ENCODE measurements around the gene COL25A1.

COL25A1 gene

DNA sequence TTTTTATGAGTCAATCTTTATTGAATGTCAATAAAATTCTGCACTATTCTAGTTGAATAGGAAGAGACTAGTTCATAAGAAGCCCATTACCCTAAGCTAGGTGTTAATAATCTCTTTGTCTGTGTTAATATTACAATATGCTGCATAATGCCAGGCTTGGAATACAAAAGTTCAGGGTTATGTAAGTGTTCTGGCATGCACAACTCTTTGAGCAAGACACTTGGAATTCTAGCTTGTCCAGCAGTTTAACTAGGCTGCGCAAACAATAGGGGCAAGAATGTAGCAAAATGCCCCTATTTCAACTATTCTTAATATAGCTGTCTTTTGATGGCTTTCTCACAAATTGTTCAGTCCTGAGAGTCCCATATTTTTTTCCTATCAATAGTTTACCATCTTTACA, 508.3 kb downstream of the COL25A1 start:
- no peak for DNase-seq

DNA sequence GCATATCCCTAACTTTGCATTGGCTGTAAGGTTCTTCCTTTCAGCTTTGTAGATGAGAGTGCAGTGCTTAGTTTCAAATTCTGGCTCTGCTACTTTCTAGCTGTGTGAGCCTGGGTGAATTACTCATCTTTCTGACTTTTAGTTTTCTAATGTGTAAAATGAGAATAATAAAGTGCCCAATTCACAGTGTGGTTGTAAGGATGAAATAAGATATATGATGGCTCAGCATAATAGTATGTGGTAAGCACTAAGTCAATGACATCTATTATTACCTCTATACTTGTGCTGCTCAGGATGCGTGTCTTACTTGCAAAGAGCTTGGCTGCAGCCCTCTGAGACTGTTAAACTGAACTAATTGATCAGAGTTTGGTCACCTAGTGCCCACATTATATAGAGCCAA, 509.0 kb downstream of the COL25A1 start:
- DNase-seq: no peak

DNA sequence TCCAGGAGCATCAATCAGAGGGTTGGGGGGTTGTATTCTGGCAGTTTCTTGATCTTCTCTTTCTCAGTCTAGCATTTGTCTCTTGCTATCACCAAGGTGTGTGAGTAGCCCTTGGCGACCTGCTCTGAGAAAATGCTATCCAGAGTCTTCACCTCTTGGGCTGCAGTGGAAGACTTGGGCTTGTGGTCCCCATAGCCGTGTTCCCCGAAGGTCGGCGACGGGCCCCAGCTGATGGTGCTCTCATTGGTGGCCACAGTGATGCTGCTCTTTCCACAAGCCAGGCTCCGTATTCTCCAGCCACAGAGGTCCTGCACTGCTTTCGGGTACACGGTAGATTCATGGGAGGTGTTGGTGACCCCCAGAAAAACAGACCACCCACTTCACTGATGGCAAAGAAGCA, 513.7 kb downstream of the COL25A1 start:
- DNase-seq: no peak

DNA sequence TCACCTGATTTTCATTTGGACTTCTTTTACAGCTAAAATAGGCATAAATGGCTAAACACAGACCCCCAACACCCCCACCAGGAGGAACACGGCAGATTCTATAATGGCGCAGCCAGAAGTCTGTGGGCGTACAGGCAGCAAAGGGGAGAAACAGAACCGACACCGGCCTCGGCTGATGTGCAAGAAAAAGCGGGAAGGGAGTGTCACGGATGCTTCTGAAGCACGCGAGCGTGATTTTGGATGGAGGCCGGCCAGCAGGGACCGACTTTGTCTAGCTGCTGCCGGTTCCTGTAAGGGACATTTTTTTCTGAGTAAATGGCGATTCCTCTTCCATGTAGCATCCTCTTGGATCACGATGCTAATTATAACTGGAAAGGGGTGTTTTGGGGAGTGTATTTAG, 514.7 kb downstream of the COL25A1 start:
- DNase-seq: no peak

DNA sequence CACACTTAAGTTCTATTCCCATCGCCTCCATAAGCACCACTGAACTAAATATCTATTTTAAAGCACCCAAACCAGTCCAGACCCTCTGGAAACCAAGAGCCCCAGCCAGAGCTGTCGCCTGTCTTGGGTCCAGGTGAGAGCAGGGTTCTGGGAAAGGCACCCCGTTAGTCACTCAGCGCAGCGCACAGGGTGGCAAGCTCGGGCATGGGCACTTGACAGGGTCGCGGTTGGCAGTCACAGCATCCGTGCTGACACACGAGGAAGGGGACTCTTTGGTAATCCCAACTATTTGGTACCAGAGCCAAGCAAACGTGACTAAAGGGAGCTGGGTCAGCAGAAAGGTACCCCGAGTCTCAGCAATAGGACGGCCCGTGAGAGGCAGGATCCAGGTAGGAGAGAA, 515.4 kb downstream of the COL25A1 start:
- DNase-seq: no peak

DNA sequence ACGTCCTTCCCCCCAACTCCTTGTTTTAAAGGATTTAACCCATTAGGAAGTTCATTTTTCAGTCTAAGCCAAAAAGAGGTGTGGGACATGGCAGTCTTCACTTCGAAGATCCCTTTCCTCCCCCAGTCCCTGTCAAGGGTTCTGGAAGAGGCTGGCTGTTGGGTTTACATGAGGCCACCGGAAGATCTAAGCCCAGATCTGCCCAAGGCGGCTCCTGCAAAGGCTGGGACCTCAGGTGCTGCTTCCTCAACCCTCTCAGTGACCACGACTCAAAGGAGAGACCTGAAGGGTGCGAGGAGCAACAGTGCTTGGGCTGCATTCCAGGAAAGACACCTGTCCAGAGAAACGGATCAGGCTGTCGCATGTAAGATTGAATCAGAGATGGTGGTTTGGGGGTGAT, 516.1 kb downstream of the COL25A1 start:
- DNase-seq: no peak

DNA sequence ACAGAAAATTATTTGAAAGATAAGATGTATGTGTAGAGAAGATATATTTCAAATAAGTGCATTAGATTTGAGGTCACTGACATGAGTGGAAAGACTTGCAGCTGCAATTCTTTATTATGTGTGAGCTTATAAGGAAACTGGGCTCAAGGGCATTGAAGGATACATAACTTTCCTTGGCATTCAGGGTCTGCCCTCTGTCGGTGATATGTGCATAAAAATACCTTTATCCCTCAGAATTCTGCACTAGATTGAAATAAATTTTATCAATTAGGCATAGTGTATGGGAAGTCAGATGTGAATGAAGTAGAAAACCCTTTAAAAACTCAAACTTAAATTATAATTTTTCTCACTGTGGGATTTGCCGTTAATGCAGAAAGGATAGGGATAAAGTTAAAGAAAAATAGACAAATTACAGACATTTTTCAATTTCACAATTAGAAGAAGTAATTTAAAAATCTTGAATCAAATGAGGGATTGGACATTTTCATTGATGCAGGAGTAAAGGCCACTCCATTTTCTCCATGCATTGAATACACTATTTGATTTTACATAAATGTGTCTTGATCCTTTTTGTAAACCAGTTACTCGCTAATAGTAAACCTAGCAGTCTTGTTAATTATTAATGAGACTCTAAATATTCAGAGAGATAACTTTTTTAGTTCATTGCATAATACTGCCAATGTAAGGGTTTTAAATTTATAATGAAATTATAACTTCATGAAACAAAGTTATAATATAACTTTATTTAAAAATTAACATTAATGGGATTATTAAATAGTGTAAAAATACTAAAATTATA, 518.6 kb downstream of the COL25A1 start:
- no peak for DNase-seq

DNA sequence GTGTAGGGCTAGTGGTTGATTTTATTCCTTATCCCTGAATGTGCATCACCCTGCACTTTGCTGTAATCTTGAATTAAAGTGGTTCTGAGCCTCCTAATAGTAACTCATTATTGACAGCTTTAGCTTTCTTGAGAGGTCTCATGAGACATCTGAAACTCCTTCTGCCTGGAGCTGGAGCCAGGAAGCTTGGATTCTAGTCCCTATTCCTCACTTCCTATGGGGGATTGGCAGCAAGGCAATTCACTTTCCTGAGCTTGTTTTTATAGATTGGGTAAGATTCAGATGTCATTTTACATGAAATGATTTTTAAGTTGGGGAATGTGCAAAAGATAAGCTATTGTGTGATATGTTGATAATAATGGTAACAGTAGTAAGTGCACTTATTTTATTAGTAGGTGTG, 522.5 kb downstream of the COL25A1 start:
- DNase-seq: no peak

DNA sequence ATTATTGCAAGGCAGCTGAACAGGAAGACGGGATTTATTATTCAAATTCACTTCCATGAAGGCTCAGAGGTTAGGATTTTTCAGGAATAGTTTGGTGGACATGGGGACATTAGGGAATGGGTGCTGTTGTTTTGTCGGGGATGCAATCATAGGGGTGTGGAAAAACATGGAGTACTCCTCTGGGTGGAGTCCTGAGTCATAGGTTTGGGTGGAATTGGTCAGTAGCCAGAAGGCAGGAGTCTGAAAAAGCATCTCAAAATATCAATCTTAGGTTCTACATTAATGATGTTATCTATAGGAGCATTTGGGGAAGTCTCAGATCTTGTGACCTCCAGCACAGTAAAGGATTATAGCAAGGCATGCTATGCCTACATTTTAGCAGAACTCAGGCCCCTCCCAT, 525.1 kb downstream of the COL25A1 start:
- no peak for DNase-seq

DNA sequence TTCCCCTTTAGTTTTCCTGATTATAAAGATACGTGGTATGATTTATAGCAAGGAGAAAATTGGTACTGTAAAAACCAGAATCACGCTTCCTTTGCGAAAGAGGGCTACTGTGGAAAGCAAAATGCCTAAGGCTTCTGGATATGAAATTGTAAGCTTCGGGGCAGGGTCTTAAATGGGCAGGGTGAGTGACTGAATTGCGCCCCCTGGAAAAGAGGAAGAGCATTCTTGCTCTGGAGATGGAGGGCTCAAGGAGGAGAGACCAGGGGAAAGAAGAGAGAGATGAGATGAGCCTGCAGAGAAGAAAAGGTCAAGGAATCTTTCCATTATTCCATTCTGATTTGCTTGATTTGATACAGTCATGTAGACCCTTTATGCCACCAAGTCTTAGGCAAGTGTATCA, 526.5 kb downstream of the COL25A1 start:
- no peak for DNase-seq

DNA sequence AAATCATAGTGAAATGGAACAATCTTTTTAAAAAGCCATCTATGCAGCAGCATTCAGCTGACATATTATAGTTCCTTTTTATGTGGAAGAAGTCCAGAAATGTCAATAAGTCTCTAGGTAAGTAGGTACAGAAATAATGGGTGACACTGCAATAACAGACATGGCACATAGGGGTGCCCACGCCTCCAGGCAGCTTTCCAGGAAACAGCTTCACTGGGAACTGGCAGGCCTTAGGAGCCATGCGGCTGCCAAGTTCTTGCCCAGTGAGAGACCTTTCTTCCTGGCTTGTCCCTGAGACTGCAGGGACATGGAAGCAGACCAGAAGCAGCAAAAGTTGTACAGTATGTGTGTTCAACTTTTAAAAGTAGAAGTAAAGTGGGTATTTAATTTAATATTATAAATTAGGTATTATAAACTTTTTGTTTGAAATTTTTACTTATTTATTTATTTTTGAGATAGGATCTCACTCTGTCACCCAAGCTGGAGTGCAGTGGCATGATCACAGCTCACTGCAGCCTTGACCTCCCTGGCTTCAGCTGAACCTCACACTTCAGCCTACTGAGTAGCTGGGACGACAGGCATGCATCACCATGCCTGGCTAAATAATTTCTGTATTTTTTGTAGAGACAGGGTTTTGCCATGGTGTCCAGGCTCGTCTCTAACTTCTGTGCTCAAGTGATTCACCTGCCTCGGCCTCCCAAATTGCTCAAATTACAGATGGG, 527.5 kb downstream of the COL25A1 start:
- DNase-seq: no peak

DNA sequence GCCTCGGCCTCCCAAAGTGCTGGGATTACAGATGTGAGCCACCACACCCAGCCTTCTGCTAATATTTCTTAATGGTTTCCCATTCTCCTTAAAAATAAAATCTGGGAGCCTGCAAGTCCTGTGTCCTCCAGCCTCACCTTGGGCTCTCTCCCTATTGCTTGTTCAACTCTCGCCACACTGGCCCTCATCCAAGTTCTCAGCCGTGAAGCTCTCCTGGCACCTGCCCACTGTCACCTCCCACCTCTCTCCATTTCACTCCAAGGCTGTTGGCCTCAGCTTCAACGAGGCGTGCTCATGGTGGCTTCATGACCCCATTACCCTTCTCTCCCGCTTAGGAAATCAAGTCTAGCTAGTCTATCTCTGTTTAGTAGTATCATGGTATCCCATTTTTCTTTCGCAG, 530.1 kb downstream of the COL25A1 start:
- no peak for DNase-seq

DNA sequence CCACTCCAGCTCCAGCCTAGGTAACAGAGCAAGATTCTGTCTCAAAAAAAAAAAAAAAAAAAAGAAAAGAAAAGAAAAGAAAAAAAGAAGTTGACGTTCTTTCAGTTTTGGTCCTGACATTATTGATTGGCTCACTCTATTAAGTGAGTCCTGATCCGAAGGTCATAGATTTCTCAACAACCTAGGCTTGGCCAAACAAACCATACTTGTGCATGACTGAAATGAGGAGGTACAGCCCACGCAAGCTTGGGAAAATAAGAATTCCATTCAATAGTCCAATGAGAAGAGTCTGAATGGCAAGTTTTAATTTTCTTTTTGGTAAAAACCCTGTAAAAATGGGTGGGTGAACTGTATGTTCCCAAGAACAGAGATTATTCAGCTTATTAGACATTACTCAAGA, 536.4 kb downstream of the COL25A1 start:
- DNase-seq: no peak

DNA sequence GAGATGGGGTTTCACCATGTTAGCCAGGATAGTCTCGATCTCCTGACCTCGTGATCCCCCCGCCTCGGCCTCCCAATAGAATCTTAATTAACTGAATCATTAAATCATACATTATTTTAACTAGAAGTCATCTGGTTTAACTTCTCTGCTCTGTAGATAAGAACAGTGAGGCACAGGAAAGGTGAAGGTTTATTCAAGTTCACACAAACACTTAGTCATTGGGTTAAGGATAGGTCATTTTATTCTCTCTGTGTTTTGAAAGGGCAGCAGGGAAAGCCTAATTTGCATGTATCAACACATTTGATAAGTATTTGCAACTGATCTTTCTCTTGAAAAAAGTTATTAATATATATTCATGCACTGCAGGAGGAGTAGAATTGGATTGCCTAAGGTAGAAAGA, 538.5 kb downstream of the COL25A1 start:
- no peak for DNase-seq

DNA sequence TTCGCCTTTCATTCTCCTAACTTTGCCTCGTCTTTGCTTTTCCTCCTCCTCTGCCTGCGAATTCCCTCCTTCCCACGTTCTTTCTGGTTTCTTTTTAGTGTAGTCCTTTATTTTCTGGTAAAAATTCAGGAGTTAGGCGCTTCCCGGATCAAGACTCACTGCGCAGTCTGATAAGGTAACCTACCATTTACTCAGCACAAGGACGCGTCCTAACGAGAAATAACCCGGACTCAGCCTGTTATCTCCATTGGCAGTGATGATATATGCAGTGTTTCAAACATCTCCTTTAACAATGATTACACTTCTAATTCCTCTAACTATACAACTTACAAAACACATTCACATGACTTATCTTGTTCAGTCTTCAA, 539.2 kb downstream of the COL25A1 start:
- no peak for DNase-seq

DNA sequence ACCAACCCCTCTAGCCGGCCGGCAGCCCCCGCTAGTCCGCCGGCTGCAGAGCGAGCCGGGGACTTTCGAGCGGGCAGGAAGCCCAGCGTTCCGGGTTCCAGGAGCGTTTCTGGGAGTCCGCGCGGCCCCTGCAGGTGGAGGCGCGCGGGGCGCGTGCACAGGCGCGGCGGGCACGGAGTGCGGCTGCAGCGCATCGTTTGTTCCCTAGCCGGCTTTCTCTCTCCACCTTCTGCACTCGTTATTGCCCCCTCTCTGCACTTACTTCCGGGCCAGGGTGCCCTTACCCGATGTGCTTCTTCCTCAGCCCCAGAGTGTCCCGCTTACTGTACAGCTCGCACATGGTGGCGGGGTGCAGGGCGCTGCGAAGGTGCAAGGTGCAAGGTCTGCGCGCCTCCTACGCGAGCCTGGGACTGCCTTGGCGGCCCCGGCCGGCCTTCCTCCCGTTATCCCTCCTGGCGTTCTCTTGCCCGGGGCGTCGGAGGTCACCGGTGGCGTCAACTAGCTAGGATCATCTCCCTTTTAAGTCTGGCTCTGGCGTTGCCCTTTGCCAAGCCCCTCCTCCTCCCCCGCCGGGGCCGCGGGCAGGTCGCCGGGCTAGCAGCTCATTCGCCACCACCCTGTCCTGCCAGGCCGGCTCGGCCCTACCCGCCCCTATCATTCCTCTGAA, 539.8 kb downstream of the COL25A1 start, which contains the start of gene ETNPPL:
TSS of gene ETNPPL (minus strand) at position 495 of the 667 bp plus-strand sequence. CDS start at position 340, 155 bp downstream.
- DNase-seq: no peak

Data from suppressor macrophage treated with lipopolysaccharide for 1 hour (primary cell).